ENCODE results near the gene KLC3.

DNA sequence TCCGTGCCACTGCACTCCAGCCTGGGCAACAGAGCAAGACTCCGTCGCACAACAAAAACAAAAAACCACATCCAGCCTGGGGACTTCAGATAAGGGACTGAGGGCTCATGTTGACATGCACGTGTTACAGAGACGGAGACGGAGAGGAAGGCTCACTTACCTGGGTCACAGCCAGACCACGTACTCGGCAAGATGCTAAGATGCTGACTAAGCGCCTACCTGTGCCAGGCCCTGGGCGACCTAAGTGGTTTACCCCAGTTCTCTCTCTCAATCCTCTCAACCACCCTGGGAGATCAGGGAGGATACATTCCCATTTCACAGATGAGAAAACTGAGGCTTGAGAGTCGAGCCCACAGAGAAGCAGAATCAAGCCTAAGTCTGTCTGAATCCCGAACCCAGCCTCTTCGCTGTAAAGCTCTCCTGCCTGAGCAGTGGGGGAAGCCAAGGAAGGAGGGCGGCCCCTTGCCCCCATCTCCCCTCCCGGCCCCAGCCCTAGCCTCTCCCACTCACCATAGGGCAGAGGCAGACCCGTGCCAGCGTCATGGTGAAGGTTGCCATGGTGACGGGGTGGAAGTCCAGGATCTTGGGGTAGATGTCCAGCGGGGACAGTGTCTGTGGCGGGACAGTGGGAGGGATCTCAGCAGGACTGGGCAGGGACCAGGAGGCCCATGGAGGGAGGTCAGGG, 16.4 kb downstream of the KLC3 start:
- no peak for TF ChIP-seq EZH2 (IDR thresholded peaks at IDR 0.05)
- TF ChIP-seq POLR2AphosphoS5 (IDR thresholded peaks at IDR 0.05; ENCODE audit: borderline replicate concordance, low read depth, low read length), result no peak
